Coronary artery (tissue), 2 donors: ENCODE data around the gene GCGR.

Experiments used
- DNase-seq: peaks from one replicate; pipeline ENCODE4 v3.0.0-alpha.2; 2017; ENCODE audit warnings: low spot score
- H3K27ac ChIP-seq, 2 donors: fragments of 200-600 bp; sonication (generic); one replicate each; pipeline ENCODE4 v1.5.1; 2016 to 2019
- H3K4me3 ChIP-seq: fragments of 200-600 bp; sonication (generic); 2 replicates; pipeline ENCODE4 v1.5.1; 2016; ENCODE audit warnings: mild to moderate bottlenecking, moderate library complexity
- TF ChIP-seq, protein P1 (sequence below): fragments of 200-600 bp; sonication (generic); IDR thresholded peaks from one replicate; pipeline ENCODE4 v1.5.1; 2019; ENCODE audit warnings: antibody characterized with exemption

GCGR gene

GRCh38 chr17:81852237-81852636, 48.3 kb downstream of the GCGR start:
- no peak overlapping the region for H3K27ac ChIP-seq

DNA sequence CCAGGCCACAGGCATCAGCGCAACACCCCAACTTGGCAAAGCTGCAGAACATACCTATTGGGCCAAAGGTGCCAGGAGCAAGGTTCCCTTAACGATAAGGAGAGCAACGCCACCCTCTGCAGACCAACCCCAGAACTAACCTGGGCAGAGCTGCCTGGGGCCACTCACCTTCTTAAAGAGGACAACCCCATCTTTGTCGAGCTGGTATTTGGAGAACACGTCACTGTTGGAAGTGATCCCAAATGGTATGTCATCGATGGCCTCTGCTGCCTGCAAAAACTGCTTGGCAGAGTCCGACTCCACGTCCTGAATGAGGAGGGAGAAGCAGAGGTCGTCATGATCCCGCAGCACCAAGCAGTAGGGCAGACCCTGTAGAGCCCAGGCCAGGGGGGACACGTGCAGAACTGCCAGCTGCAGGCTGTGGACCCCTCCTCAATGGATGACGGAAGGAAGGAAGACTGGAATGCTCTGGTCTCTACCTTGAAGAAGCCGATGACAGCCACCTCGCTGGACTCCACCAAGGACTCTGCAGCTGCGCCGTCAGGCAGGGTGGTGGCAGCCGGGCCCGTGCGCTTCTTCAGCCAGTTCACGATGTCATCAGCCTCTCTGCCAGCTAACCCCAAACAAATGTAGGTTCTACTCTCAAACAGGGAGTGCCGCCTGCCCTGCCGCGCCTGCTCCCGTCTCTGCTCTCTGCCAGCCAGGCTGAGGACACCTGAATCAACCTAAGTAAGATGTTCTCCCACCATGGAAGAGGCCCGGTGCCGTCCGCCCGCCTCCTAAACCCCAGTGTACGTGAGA, 51.2 kb downstream of the GCGR start:
- TF ChIP-seq, protein P1, sequence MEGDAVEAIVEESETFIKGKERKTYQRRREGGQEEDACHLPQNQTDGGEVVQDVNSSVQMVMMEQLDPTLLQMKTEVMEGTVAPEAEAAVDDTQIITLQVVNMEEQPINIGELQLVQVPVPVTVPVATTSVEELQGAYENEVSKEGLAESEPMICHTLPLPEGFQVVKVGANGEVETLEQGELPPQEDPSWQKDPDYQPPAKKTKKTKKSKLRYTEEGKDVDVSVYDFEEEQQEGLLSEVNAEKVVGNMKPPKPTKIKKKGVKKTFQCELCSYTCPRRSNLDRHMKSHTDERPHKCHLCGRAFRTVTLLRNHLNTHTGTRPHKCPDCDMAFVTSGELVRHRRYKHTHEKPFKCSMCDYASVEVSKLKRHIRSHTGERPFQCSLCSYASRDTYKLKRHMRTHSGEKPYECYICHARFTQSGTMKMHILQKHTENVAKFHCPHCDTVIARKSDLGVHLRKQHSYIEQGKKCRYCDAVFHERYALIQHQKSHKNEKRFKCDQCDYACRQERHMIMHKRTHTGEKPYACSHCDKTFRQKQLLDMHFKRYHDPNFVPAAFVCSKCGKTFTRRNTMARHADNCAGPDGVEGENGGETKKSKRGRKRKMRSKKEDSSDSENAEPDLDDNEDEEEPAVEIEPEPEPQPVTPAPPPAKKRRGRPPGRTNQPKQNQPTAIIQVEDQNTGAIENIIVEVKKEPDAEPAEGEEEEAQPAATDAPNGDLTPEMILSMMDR = no peak

More at GRCh38 chr17:81852237-81852636, 48.3 kb downstream of the GCGR start:
- H3K4me3 ChIP-seq = no peak overlapping the region
- TF ChIP-seq, protein P1 = no peak
- DNase-seq = no peak

DNA sequence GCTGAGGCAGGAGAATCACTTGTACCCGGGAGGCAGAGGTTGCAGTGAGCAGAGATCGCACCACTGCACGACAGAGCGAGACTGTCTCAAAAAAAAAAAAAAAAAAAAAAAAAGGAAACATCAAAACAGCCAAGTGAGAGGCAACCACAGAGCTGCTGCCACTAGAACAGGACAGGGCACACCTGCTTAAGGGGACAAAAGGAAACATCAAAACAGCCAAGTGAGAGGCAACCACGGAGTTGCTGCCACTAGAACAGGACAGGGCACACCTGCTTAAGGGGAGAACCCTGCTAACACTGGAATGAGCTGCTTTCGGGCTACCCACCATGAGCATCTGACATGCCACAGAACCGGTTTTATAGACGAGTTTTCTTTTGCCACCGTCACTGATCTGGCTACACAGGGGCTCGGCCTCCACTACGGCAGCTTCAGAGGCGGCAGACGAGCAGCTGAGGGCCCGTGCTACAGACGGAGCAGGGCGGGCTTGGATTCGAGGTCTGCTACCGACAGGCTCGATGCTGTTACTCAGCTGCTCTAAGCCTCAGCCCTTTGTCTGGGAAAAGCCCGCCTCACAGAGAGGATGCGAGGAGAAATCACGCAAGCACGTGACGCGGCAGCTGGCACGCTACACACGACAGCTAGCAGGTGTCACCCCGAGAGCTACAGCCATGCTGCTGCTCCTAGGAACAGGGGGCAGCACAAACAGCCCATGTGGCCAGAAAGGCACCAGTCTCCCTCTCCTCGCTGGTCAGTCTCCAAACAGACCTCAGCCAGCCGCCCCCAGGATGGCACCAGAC, 54.4 kb downstream of the GCGR start:
- no peak for DNase-seq
- Histone ChIP-seq H3K4me3 (peak overlapping the region; percentile 85), H3K27ac (no peak overlapping the region)
- TF ChIP-seq, protein P1 = no peak

More for the DNA sequence above, 51.2 kb downstream of the GCGR start:
- Histone ChIP-seq H3K4me3 (no peak overlapping the region), H3K27ac (no peak overlapping the region)
- DNase-seq = no peak

DNA sequence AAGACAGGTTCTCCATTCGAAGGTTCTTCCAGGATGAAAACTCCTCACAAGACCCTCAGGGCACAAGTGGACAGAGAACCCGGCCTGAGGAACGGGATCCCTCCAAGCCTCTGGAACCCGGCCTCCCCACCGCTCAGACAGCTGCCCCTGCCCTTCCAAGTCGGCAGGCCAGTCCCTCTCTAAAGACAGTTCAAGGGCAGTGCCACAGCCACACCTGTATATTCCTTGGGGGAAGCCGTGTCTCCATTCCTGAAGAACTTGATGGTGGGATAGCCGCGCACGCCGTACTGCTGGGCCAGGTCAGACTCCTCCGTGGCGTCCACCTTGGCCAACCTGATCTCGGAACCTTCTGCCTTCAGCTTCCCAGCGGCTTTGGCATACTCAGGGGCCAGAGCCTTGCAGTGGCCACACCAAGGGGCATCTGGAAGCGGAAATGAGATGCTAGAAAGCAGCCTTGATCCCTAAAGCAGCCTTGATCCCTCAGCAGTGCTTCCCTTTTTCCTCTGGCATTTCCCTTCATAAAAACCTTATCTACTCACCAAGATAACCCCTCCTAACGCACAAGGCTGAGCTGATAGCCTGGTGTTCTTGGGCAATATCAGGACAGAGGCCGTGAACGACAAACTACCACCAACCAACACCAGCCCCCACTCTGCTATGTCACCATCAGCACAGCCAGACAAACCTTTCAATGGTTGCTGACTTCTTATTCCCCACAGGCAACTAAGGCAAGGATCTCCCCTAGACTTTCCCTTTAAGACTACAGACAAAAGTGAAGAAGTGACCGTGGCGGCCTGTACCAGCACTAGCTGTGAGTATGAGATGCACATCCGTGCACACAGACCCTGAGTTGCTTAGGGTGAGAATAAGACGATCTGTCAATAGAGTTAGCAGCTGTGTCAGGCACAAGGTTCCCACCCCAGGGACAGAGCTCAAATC, 55.3 kb downstream of the GCGR start:
- H3K4me3 ChIP-seq = peak overlapping the region; percentile 85
- H3K27ac ChIP-seq = peak overlapping the region; percentile 73 to 92
- TF ChIP-seq, protein P1 = no peak
- no peak for DNase-seq

DNA sequence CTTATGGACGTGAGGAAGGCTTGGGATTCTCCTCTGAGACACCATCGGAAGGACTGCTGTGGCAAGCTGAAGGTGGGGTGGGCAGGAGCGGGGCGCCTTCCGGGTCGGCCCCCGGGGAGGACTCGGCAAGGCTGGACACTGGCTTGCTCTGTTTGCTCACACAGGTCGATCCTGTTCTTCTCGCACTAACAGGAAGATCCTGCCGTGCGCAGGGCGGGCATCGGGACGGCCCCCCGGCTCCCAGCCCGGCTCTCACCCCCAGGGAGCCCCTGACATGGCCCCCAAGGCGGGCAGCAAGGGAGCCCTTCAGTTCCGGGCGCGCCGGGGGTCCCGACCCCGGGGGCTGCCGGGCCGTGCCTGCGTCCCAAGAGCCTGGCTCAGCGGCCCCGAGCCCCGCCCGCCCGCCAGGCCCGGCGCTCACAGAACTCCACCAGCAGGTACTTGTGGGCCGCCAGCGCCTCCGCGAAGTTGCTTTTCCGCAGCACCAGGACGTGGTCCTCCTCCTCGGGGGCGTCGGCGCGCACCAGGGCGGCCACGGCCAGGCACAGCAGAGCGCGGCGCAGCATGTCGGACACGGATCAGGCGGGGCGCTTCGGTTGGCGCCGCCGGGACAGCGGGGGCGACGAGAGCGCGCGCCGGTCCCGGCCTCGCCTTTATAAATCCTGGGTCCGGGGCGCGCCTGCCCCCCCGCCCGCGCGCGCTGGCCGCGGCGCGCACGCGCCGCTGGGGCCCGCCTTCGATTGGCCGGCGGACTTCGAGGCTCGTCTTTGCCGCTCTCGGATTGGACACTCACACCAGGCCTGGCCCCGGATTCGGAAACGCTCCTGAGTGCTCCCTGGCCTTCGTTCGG, 56.2 kb downstream of the GCGR start, which contains the start of gene P4HB:
P4HB (minus strand) TSS at position 630 of the 850 bp plus-strand sequence; CDS start at position 566, 64 bp downstream.
- DNase-seq = no peak
- Histone ChIP-seq H3K27ac (peak within 1 kb of the TSS; percentile 93 to 96), H3K4me3 (peak within 1 kb of the TSS; percentile 85)
- TF ChIP-seq, protein P1 = no peak
